GF-D8 (cell line): Measurements from ENCODE around the gene SLC8A1.
"Not testable (repeated sequence)": the region's sequence is repeated elsewhere in the genome, so short reads cannot be mapped to it uniquely, and the experiment has no call there.

Source experiments
- DNase-seq: peaks from one replicate; lab custom pipeline; 2025; lab: John Stamatoyannopoulos, UW

Gene SLC8A1

DNA sequence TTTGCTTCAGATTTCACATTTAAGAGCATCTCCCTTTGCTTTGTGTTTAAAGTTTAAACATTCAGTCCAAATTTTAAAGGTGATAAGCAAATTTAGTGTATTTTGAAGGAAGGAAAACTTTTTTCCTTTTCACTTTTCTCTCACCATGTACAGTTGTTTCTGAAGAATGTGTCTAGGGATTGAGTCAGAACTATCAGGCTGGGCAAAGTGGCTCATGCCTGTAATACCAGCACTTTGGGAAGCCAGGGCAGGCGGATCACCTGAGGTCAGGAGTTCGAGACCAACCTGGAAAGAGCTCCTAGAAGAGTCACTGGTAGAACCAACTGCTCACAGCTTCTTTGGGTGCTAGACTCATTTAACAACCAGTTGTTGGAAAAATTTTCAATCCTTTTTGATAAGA, 345.8 kb downstream of the SLC8A1 start:
- DNase-seq: no peak

DNA sequence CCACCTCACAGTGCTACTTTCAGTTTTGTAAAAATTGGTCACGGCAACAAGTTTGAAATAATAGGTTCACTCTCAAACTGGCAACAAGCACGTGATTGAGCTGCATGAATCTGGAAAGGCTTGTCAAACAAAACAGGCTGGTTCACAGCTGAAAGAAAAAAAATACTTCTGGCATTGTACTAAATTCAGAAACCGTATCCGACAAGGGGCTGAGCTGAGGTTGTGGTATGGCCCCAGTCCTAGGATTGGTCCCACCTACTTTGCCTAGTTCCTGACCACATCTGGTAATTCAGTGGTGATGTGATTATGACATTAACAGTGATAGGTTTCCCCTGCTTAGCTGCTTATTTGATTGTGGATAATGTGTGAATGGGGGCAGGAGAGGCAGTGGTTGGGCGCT, 346.3 kb downstream of the SLC8A1 start:
- no peak for DNase-seq

DNA sequence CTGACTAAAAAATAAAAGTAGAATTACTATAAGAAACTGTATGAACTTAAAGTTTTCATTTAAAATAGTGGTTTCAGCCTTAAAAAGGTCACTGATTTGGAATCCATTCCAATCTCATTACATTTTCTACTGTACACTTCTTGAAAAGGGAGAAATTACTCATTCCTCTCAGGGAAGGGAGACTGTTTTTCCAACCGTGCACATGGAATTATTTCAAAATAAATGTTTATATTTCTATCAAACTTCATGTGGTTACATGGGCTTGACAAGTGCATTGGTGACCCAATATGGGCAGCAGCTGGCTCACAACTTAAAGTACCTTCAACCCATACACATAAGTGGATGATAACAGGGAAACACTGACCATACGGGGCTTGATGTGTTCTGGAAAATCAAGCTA, 348.3 kb downstream of the SLC8A1 start:
- DNase-seq: no peak

DNA sequence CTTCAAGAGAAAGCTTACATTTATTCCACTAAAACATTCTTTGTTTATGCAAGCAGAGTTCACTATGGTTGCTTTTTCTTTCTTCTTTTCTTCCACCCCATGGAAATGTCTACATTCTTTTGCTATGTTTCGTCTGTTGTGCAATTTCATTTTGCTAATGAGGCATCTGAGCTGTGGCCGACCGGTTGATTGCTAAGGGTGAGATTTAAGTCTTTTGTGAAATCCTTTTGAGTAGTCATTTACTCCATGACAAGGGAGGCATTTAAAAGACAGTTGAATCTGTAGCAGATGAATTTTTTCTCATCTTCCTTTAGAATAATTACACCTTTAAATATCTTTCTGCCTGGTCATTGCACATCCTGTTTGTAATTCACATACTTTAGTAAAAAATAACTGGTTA, 348.7 kb downstream of the SLC8A1 start:
- DNase-seq: no peak

DNA sequence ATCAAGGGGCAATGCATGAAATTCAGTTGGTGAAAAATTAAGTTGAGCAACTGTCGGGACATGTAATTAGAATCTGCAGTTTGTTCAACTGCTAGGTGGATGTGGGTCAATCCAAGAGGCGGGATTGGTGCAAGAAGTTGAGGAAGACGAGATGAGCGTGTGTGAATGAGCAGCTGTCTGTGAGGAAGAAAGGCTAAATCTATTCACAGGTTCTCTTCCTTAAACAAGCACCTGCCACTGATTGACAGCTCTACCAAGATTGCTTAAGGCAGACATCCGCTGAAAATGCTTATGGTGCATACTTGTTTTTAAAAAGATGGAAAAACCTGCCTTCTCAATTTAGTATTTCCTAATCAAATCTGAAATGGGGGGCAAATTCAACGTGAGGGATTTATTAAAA, 349.4 kb downstream of the SLC8A1 start:
- DNase-seq: no peak

DNA sequence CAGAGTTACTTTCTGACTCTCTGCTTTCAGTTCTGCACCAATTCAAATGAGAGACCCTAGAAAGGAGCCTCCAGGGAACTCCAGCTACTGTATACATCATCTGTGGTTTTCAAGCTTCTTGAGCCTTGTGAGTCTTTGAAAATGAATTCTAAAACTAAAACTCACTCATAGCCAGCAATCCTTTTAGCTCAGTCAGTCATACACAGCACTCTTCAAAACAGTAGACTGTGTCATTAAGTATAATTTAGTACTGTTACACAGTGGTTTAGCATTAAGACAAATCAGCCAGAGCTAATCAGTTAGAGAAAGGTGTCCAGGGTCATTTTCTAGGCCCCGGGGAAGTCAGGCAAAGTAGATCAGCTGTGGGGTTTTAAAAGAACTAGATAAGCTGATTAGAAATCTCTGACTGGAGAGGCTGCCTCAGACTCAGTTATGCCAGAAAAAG, 350.7 kb downstream of the SLC8A1 start:
- no peak for DNase-seq

DNA sequence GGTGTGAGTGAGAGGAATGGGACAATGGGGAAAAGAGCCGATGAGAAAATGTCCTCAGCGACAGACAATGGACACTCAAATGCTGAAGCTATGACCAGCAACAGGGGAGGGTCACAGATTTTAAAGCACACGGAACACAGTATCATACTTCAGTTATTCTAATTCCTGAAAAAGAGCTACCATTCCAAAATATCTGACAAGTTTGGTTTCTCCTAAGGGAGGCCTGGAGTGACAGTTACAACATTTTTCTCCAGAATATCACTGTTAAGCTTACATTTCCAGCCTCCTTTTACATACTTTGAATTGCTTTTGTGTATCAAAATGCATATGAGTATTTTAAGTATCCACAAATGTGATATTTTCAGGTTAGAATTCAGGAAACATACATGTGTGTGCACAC, 351.2 kb downstream of the SLC8A1 start:
- no peak for DNase-seq

DNA sequence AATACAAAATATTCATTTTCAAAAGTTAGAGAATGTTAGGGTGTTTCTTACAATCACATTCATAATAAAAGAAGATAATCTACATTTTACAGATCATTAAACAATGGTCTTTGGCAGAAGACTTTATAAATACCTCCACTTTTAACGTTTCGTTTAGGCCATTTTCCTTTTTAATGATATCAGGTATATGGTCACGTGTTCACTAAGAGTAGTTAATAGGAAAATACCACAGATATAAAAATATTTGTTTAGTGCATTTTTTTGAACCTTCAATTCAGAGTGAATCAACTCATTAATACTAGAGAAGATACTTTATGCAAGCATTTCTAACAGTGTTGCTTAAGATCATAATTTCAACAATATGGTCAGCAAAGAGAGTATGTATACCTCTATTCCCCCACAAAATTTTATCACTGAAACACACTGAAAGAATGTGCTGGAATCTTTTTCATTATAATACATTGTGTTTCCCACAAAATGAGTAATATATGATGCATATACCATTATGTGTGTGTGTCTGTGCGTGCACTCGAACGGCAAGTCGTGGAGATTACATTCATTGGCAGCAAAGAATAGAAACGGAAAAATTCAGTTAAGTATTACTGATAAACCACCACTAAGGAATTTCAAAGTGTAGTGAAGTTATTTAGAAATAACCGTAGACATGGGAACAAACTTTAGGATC, 353.0 kb downstream of the SLC8A1 start:
- no peak for DNase-seq

DNA sequence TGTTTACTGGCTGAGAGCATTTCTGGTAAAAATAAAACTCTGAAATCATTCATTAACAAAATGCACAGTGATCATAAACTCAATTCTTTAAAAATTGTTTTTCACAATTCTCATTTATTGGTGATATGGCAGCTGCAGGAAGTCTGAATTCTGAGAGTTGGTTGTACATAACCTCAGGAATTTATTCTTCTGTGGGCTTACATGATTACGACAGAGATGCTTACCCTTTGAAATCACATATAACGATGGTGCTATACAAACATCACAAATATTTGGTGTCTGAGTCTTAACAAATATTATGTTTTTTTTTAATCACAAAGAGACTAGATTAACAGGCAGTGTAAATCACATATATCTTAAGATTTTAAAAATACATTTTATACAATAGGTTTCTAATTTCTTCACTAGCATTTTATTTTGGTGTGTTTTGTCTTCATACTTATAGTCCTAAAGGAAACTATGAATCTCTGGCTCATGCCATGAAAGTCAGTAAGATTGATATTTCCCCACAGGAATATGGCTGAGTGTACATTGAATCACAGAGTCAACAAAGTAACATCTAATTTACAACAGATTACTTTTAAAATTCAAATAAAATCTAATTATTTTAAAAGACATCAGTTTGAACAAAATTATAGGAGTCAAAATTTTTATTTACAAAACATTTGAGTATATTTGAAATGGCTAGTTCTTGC, 354.1 kb downstream of the SLC8A1 start:
- DNase-seq: no peak

DNA sequence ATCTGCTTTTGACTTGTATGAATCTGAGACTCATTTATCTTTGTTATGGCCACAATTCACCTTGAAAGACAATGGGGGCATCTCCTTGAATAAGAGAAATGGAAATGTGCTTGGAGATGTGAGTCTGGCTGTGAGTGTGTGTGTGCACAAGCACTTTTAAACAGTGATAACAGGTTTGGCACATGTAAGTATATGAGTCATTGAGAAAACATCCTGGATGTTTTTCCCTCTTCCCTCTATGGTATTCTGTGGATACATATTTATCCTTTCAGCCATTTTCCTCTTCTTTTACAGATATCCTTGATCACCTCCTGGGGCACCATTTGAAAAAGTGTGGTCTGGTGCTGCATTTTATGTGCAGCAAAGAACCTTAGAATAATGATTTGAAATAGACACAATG, 355.5 kb downstream of the SLC8A1 start:
- no peak for DNase-seq

DNA sequence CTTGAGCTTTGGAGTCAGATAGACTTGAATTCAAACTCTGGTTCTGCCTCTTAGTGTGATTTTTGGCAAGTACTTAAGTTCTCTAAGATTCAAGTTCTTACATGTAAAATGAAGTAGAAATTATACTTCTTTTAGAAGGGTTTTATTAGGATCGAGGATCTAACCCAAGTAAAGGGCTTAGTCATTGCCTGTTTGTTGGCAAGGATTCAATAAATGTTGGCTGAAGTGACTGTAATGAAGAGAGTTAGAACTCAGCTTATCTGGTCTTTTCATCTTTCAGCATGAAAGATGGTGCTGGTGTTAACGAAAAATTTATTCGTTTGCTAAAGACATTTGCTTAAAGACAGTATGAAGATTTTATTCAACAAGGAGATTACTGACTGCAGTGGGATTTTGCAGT, 356.9 kb downstream of the SLC8A1 start:
- DNase-seq: no peak

DNA sequence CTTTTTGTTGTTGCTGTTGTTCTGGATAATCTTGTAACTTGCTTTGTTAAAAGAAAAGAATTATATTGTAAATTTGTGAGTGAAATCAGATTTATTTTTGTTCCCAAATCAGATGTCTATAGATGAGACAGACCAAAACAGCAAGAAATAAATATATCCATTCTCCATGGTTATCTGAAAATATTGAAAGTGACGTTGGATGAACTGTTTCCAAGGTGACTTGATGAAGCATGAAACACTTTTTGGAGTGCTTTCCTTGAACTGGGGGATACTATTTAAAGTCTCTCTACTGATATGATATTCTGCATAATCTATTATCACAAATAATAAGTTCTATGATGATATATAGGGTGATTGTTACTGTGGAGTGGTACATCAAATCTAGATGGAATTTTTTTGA, 357.4 kb downstream of the SLC8A1 start:
- no peak for DNase-seq

DNA sequence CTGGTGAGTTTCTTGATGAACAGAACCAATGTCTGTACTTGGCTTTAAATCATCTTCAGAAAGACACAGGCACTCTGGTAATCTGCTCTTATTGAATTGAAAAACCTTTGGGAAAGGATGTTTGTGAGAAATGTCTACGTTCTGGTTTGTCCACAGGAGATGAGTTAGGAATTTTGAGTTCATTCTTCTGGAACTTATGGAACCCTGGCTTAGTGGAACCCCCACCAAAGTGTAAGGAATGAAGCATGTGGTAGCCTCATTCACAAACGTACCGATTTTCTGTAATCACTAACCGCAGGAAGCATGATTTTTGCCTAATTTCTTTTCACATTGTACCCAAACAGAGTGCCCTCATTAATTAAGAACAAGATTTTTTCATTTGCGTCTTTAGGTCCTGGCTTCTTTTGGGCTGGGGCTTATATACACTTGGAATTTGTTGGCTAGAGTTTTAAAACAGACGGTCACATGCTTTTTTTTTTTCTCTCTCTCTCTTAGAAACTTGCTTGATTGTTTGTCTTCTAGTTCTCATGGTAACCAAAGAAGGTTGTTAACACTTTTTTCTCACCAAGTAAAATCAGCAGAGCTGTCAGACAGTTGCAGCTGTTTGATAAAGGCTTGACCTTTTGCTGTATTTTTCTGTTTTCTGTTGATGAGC, 358.7 kb downstream of the SLC8A1 start:
- no peak for DNase-seq

DNA sequence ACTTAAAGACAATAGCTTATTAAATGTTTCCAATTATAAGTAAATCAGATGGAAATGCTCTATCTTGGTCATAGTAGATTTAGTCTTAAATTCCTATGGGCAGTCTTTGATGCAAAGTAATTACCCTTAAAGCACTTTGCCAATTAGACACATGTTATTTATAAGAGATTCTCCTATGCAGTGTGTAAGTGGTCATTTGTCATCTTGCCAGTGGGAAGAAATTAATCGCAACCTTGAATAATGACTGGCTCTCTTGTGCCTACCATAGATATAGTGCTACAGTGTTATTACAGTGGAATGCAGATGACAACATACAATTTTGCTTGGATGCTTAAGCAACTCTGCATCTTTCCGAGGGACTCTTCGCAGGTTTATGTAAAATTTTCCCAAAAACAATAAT, 361.8 kb downstream of the SLC8A1 start:
- no peak for DNase-seq

DNA sequence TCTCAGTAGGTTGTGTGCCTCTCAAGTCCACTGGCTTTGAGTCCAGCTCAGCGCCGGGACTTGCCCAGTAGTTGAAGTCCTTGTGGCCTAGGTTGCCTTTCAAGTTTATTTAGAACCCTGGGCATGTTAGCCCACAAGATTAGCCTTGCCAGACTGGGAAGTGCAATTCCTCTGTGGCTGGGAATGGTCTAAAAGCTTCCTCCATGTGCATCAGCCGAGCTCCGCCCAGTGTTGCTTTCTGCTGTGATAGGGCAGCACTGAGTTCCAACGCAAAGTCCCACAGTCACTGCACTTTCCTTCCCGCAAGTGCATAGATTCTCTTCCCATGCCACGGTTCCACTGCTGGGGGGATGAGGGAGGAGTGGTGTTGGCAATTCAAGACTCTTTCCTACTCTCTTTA, 364.0 kb downstream of the SLC8A1 start:
- DNase-seq: no peak

DNA sequence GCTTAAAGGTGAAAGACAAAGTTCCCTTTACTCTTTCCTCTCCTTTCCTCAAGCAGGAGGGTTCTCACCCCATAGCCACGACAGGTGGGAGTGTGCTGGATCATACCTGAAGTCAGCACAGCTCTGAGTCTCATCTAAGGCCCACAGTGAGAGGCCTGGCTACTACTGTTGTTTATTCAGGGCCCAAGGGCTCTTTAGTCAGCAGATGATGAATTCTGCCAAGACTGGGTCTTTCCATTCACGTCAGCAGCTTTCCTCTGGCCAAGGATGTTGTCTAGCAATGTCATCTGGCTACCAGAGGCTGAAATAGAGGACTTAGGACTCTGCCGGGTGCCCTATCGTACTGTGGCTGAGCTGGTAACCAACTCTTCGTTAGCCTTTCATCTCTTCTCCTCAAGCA, 364.5 kb downstream of the SLC8A1 start:
- no peak for DNase-seq

DNA sequence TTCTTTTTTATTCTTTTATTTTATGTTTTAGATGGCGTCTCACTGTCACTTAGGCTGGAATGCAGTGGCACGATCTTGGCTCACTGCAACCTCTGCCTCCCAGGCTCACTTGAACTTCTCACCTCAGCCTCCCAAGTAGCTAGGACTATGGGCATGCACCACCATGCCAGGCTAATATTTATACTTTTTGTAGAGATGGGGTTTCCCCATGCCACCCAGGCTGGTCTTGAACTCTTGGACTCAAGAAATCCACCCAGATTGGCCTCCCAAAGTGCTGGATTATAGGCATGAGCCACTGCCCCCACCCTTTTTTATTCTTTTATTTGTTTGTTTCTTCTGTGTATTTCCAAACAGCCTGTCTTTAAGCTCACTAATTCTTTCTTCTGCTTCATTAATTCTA, 366.1 kb downstream of the SLC8A1 start:
- DNase-seq: no peak

DNA sequence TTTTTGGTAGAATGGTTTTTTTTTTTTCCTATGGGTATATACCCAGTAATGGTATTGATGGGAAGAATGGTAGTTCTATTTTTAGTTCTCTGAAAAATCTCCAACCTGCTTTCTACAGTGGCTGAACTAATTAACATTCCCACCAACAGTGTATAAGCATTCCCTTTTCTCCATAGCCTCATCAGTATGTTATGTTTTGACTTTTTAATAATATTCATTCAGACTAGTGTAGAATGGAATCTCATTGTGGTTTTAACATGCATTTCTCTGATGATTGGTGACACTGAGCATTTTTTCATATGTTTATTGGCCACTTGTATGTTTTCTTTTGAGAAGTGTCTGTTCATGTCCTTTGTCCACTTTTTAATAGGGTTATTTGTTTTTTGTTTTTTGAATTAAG, 378.6 kb downstream of the SLC8A1 start:
- DNase-seq: not testable (repeated sequence)

DNA sequence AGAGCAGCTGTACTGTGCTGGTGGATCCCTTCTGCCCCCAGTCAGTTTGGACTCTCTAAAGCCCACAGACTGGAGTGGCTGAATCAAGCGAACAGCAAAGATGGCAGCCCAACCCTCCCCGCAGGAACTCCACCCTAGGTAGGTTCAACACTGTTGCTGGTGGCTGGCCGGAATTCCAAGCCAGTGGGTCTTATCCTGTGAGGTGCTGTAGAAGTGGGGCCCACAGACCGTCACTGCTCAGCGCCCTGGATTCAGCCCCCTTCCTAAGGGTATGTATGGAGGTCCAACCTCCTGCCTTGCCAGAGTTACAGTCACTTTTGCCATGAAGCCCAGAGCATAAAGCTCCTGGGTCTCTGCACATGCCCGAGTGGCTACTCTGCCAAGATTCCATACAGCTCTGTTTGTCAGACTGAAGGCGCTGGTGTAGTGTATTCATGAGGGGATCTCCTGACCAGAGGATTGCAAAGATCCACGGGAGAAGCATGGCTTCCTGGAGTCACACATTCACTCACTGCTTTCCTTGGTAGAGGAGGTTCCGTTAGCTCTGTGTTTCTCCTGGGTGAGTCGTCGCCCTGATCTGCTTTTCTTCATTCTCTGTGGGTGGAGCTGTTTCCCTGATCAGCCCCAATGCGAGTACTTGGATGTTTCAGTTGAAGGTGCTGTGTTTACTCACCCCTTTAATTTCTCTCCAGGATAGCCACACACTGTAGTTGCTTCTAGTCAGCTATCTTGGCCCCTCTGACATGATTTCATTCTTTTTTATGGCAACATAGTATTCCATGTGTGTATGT, 379.3 kb downstream of the SLC8A1 start:
- DNase-seq: no peak

DNA sequence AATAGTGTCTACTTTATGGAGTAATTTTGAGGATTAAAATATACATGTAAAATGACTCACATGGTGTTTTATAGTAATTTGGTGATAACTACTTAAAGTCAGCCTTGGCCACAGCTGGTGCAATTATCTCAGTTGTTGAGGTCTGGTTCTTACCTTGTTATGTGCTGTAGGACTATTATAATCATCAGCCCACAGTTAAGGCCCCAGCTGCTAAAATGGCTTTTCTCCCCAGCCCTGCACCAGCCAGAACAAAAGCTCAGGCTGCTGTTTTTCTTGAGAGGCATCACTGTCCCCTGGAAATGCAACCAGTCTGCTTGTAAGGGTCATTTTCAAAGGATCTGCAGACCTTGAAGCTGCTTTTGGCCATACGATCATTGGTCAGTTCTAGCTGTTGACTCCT, 389.5 kb downstream of the SLC8A1 start:
- no peak for DNase-seq

DNA sequence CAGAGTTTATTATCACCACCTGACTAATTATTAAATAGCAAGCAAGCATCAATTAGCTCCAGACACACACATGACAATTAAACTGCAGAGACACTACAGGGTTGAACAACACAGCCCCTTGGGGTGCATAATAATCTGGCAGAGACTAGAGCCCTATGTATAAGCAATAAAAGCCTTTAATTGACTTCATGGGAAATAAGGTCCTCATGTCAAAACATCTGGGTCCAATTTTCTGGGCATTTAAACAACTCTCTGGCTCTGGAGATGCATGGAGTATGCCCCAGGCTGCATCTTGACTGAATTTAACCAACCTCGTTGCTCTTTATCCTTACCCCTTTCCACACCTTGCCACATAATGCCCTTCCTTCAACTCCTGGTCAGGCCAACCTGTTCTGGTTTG, 402.1 kb downstream of the SLC8A1 start:
- DNase-seq: no peak

DNA sequence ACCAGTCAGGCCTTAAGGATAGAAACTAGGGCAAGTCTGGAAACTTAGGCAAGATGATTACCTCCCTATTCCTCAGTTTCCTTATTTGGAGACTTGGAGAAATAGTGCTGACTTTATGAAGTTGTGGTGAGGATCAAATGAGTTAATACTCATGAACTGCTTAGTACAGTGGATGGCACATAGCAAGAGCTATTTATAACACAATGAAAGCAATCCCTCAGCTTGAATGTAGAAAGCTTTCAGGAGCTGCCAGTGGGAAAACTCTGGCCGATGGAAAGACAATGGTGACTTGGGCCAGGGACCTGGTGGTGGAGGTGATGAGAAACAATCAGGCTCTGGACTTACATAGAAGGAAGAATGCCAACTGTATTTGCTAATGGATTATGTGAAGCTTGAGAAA, 403.4 kb downstream of the SLC8A1 start:
- no peak for DNase-seq

DNA sequence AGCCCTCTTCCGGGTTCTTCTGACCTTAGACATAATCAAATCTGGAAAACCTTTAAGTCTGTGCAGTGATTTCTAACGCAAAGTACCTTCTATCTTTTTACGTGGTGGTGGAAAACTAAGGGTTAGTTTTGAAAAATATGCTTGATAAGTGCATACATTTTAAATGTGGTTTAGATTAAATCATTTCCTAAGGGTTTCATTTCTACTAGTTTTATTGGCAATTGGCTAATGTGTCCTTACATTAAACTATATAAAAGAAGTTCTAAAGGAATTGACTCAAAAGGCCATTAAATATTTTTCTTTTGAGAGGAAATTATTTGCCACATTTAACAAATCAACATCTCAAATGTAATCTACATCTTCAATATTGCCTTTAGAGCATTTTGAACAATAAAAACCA, 404.5 kb downstream of the SLC8A1 start:
- DNase-seq: no peak
